Activated CD4-positive, alpha-beta T cell treated with anti-CD3 and anti-CD28 coated beads, Interleukin-2, amount 50 U/mL, for 4 hours (primary cell): ENCODE measurements around the gene G0S2.

ENCODE experiments used
- DNase-seq, 2 experiments: peaks; one replicate each; pipeline ENCODE4 v3.0.0-alpha.2; 2020

The G0S2 gene

DNA sequence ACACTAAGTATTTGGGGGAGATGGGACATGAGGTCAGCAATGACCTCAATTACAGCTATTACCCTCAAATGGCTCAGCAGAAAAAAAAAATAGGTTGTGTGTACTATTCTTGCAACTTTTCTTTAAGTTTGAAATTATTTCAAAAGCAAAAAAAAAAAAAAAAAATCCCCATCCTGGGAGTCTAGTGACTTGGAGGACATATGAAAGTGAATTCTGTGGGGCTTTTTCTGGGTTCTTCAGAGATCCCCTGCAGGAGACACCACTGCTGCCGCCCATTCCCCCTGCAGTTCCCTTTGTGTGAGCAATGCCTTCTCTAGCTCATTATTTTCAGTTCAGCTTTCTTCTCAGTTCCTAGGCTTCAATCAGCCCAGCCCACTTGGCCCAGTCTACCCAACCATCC lies 46.1 kb downstream of the G0S2 start:
- no peak for DNase-seq

DNA sequence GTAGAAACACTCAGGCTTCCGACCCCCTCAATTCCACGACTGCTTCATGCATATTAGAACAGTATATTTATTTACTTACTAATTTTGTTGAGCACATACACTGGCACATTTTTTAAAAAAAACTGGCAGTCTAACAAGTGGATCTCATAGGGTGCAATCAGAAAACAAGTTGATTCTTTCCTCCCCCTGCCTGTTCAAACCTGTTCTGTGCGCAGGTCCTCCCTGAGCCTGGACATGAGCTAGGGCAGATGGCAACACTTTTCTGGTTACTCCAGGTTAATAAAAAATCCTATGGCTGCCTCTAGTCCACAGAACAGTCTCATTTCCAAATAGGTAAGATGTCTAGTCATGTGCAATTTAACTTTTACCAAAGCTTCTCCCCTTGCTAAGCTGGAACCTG lies 48.1 kb downstream of the G0S2 start:
- DNase-seq: no peak

DNA sequence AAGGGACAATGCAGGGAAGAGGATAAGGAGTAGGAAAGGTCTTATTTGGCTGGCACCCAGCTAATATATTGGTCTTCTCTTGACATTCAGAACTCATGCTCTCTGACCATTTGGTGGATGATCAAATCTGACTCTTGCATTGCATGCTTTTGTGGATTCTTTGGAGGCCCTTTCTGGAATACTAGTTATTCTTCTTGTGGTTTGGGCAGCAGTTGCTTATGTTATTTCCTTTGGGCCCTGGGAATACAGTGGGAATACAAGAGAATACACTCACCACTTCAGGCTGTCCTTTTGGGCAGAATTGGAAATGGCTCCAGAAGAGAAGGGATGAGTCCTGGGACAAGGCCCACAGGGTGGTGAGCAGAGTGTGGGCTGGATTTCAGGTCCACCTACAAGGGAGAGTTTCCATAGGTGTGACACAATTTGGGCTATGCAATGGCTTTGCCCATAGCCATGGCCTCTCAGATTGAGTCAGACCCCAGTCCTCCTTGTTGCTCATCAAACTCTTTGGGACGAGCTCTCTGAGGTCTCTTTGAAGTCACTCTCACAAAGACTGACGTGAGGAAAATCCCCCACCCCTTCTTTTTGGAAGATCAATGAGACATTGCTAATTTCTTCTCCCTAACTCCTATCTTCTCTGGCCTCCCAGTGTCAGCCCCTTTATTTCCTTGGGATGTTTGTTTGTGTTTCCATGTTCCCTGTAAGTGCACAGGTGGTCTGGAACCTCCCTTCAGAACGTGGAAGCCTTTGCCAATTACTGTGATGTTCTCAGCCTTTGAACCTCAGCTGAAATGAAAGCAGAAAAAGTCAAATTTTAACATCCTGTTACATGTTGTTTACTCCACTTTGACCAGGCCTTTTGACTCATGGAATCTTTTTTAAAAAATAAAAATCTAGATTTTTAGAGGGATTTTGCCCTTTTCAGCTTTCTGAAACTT lies 48.8 kb downstream of the G0S2 start:
- peak in 1 of 2 experiments; percentile 8 for DNase-seq
